ENCODE data around the gene RPS21.
A peak's percentile ranks its signal among the peaks of the same experiment; 100 is the strongest.

The RPS21 gene

GRCh38 chr20:62386383-62387218 lies at the start of gene RPS21:
Gene RPS21, plus strand, starts transcription at chr20:62387103. Its CDS starts 236 bp downstream, at chr20:62387339.
- peak; percentile 92 for DNase-seq
- no peak for TF ChIP-seq CTCF (IDR thresholded peaks at IDR 0.05; ENCODE audit: low read depth, low read length)
- peak within 1 kb of the TSS; percentile 75 for H3K4me3 ChIP-seq (ENCODE audit: low read depth, low read length)
- no peaks in the 10 kb centered on the region for H3K27me3 ChIP-seq (ENCODE audit: insufficient read depth, low read depth, severe bottlenecking)
- no peaks in the 10 kb centered on the region for H3K9me3 ChIP-seq (ENCODE audit: severe bottlenecking)
- peaks cover 44% of the 10 kb centered on the region for H3K36me3 ChIP-seq
- H3K27ac ChIP-seq, result peak within 1 kb of the TSS; percentile 90

- Histone ChIP-seq H3K9me3 (ENCODE audit: severe bottlenecking) (no peaks in the 10 kb centered on the region), H3K27ac (no peak overlapping the region), H3K4me3 (ENCODE audit: low read depth, low read length) (no peak overlapping the region), H3K36me3 (peaks cover 54% of the 10 kb centered on the region), H3K27me3 (ENCODE audit: insufficient read depth, low read depth, severe bottlenecking) (no peaks in the 10 kb centered on the region)
- no peak for TF ChIP-seq CTCF (IDR thresholded peaks at IDR 0.05; ENCODE audit: low read depth, low read length)
- no peak for DNase-seq
These were observed 49.2 kb upstream of the RPS21 start for GRCh38 chr20:62337558-62338293.

GRCh38 chr20:62338294-62338620 lies 48.6 kb upstream of the RPS21 start:
- Histone ChIP-seq H3K27me3 (ENCODE audit: insufficient read depth, low read depth, severe bottlenecking) (no peaks in the 10 kb centered on the region), H3K27ac (no peak overlapping the region), H3K9me3 (ENCODE audit: severe bottlenecking) (no peaks in the 10 kb centered on the region), H3K4me3 (ENCODE audit: low read depth, low read length) (no peak overlapping the region), H3K36me3 (peaks cover 59% of the 10 kb centered on the region)
- DNase-seq, result no peak
- TF ChIP-seq CTCF (IDR thresholded peaks at IDR 0.05; ENCODE audit: low read depth, low read length), result no peak

- H3K4me3 ChIP-seq (ENCODE audit: low read depth, low read length), result no peak overlapping the region
These were observed 47.2 kb upstream of the RPS21 start for GRCh38 chr20:62339647-62340062.

GRCh38 chr20:62342910-62343309 lies 44.0 kb upstream of the RPS21 start:
- H3K27ac ChIP-seq, result no peak overlapping the region
- H3K36me3 ChIP-seq, result peaks cover 74% of the 10 kb centered on the region
- no peaks in the 10 kb centered on the region for H3K27me3 ChIP-seq (ENCODE audit: insufficient read depth, low read depth, severe bottlenecking)
- no peak overlapping the region for H3K4me3 ChIP-seq (ENCODE audit: low read depth, low read length)
- H3K9me3 ChIP-seq (ENCODE audit: severe bottlenecking), result no peaks in the 10 kb centered on the region
- no peak for TF ChIP-seq CTCF (IDR thresholded peaks at IDR 0.05; ENCODE audit: low read depth, low read length)
- no peak for DNase-seq

More at GRCh38 chr20:62339647-62340062, 47.2 kb upstream of the RPS21 start:
- Histone ChIP-seq H3K36me3 (peaks cover 58% of the 10 kb centered on the region), H3K27me3 (ENCODE audit: insufficient read depth, low read depth, severe bottlenecking) (no peaks in the 10 kb centered on the region), H3K9me3 (ENCODE audit: severe bottlenecking) (no peaks in the 10 kb centered on the region), H3K27ac (no peak overlapping the region)
- no peak for DNase-seq
- TF ChIP-seq CTCF (IDR thresholded peaks at IDR 0.05; ENCODE audit: low read depth, low read length), result no peak
